DMS153 treated with DMSO at 0.1 percent for 48 hours (cell line): ENCODE results near the gene FAM107B.
"Not testable (repeated sequence)": the region's sequence is repeated elsewhere in the genome, so short reads cannot be mapped to it uniquely, and the experiment has no call there.

ENCODE experiments used
- DNase-seq: peaks from one replicate; lab custom pipeline; 2025; ENCODE audit not compliant: unreplicated experiment; lab: John Stamatoyannopoulos, UW

FAM107B gene

DNA sequence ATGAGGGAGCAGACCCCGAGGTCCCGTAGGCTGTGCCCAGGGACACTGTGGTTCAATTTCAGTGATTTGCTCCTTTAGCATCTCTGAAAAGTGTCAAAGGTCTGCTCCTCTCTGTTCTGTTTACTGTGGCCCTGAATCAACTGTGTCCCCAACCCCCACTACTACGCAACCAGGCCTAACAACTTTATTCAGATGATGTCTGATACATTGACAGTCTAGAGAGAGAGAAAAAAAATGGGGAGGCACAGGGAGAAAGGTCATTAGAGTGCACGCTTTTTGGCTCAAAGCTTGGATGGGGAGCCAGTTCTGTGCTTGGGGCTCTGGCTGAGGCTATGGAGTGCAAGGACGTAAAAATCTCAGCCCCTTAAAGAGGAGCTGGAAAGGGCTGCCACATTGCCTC is 77.9 kb downstream of the FAM107B start:
- no peak for DNase-seq

DNA sequence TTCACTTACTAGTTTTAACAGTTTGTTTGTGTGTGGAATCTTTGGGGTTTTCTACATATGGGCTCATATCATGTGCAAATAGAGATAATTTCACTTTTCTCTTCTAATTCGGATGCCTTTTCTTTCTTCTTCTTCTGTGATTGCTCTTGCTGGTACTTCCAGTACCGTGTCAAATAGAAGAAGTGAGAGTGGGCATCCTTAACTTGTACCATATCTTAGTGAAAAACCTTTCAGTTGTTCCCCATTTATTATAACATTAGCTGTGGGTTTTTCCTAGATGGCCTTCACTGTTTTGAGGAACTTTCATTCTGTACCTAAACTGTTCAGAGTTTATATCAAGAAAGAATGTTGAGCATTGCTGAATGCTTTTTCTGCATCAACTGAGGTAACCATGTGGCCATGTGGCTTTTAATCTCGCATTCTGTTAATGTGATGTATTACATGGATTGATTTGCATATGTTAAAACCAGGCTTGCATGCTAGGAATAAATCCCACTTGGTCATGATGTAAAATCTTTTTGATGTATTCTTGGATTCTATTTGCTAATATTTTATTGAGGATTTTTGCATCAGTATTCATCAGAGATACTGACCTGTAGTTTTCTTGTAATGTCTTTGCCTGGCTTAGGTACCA is 78.7 kb downstream of the FAM107B start:
- no peak for DNase-seq

DNA sequence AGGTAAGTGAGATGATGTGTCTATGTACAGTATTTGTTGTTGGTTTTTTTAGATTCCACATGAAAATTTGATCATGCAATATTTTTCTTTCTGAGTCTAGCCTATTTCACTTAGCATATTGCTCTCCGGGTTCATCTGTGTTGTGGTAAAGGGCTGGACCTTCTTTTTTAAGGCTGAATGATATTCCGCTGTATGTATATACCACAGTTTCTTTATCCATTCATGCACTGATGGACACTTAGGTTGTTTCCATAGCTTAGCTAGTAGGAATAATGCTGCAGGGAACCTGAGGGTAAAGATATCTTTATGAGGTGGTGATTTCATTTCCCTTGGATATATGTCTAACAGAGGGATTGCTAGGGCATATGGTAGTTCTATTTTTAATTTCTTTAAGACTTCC is 80.8 kb downstream of the FAM107B start:
- no peak for DNase-seq

DNA sequence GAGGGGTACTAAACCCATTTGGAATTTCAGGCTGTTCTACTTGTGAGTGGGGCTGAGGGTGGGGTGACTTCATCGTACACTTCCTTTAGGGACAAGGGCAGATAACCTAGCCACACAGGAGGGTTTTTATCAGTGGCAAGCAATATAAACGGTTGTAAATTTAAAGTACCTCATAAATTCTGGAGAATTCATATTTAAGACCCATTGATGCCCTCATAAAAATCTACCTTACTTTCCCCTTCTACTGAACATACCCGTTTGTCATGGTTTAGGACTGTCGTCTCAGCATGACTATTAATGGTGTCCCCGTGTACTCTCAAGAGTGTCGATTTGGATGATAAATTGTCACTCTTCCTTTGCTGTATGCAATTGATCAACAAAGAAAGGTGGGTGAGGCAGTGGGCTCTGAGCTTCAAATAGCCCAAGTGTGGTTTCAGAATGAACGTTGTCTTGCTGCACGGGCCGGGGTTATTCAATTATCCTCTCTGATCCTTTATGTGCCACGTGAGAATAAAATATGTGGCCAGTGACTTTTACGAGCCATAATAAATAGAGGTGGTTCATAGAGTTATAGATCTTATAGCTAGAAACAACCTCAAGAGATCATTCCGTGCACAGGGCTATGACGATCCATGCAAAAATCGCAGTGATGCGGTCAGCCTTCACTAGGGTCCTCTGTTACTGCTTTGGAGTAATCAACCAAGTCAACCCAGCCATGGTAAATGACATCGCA is 82.2 kb downstream of the FAM107B start:
- no peak for DNase-seq

DNA sequence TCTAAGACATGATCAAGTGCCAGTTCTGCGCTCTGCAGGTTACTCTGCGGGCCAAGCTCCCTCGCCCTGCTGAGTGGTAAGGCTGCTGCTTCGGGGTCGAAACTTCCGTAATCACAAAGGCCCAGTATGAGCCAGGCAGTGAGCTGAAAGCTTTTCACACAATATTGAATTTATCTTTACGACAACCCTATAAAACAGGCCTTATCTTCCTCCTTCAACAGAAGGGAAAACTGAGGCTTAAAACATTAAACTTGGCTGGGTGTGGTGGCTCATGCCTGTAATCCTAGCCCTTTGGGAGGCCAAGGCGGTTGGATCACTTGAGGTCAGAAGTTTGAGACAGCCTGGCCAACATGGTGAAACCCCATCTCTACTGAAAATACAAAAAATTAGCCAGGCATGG is 83.3 kb downstream of the FAM107B start:
- DNase-seq: no peak

DNA sequence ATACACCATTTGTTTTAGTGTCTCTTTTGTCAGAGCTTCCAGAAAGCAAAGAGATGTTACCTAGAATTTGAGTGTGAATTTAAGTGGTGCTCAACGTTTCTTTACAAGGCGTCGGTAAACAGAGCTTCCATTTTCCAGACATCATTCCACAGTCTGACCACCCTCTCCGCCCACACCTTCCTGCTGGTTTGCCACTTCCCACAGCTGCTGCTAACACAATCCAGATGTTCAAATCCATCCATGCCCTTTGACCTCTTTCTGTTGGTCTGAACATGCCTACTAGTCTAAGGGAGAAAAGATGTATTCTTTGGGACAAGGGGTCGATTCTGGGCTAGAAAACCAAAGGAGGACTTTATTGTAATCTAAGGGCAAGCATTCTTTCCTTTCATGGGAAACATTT is 86.1 kb downstream of the FAM107B start:
- DNase-seq: no peak

DNA sequence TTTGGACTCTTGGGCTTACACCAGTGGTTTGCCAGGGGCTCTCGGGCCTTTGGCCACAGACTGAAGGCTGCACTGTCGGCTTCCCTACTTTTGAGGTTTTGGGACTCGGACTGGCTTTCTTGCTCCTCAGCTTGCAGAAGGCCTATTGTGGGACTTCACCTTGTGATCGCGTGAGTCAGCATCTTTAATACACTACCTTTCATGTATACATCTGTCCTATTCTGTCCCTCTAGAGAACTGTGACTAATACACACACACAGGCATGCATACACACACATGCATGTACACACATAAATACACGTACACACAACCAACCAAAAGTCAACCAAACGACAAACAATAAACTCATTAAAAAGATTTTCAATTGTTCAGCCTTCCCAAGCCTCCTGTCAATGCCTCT is 86.5 kb downstream of the FAM107B start:
- not testable (repeated sequence) for DNase-seq

DNA sequence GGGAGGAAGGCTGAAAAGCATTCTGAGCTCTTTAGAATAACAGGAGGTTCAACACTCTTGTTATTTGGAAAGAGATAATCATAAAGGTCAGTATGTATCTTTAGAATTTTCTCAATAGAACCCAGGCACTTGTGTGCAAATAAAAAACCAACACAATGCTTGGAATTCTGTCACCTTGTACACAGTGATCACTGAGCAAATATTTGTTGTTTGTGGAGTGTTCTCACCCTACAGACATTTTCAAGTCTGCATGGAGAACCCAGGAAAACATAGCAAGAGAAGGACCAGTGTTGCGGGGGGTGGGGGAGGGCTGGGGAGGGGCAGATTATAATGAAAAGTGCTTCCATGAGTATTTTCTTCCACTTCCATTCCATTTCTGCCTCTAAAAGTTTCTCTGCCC is 87.4 kb downstream of the FAM107B start:
- DNase-seq: peak; percentile 21

DNA sequence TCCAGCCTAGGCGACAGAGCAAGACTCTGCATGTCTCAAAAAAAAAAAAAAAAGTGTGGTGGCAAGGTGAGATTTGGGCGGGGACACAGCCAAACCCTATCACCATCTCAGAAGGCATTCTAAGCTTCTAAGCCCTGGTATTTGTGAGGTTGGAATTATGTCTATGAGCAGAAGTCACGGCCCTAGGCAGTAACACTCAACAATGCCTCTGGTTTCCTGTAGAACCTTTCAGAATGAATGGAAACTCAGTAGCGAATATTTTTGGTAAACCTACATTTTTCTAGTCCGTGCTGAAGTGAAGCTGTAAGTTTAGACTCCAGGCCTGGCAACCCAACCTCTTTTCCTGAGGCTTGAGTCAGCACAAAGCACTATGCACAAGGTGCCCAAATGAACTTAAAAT is 88.3 kb downstream of the FAM107B start:
- no peak for DNase-seq

DNA sequence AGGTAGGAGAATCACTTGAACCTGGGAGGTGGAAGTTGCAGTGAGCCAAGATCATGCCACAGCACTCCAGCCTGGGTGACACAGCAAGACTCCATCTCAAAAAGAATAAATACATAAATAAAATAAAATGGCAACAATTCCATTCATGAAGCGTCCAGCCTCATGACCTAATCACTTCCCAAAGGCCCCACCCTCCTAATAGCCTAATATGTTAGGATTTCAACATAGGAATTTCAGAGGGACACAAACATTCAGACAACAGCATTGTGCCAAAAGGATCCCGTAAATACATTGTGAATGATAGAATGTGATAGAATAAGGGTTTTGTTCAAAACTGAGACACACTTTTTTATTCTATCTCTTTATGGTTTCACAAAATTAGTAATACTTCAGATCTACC is 90.3 kb downstream of the FAM107B start:
- DNase-seq: no peak

DNA sequence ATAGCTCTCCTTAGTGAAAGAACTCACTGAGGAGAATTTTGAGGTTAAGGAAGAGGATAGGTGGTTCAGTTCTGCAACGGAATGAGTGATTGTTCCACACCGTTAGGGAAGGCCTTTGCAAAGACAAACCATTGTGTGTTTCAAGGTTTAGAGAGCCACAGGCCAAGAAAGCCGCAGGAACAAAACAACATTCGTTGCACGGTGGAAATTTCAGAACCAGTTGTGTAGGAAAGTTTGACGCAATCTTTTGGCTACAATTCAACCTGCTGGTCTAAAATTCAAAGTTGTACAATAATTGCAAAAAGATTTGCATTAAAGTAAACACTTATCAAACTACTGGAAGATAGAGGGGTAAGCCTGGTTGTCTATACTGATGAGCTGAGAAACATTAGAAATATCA is 91.4 kb downstream of the FAM107B start:
- no peak for DNase-seq

DNA sequence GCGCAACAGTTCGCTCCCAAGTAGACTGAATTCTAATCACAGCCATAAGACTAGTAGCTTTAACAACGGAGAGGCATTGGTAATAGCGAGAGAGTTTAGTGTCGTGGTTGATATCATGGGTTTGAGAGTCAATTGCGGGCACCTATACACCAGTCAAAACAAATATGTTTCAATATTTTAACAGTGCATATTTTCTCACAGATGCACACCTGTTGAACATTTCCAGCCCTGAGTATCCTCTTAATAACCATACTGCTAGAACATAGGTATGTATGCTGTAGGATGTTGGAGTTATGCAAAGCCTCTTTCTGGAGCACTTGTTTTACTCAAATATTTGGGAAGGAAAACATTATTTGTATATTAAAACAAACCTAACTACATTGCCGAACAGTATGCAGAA is 92.9 kb downstream of the FAM107B start:
- DNase-seq: no peak

DNA sequence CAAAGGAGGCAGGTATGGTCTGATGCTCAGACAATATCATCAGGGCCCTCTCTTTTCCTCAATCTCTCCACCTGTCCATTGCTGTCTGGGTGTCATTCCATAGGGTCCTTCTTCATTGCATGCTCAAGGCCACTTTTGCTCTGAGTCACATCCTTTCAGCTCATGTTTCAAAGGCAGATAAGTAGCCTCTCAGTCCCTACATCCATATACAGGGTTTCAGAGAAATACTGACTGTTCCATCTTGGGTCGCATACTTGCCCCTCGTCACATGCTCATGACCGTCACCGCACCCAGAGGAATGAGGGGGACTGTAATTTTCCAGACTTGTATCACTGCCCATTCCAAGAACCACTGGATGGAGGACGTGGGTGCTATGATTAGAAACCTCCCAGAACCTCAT is 93.4 kb downstream of the FAM107B start:
- DNase-seq: no peak

DNA sequence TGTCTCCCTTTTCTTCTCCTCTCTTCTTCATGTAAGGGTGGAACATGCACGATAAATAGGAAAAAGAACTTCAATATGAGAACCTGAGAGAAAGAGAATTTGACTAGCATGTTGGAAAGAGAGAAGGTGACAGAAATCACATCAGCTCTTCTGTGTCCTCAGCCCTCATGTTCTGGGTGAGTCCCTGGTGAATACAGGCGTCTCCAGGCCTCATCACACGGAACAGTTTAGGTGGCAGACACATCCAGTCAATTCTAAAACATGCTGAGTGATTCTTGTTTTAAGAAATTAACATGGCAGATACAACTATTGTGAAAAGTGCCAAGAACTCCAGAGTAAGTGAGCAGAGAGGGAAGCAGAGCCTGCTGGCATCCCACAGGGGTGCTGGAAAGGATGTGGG is 96.1 kb downstream of the FAM107B start:
- DNase-seq: no peak

DNA sequence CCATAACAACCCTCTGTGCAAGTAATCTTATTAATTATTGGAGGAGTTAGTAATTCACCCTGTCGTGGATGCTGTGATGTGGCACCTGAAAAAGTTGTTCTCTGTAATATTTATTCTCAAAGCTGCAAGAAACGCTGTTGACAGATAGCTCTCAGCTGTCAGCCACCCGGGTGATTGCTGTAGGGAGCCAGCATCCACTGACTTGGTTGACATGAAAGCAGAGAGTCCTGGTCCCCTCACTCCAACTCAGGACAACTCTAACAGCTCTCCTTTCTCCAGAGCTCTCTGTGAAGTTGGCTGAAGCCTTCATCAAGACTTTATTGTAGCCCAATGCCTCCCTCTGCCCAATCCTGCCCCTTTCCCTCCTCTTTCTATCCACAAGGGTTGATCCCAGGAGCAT is 98.0 kb downstream of the FAM107B start:
- no peak for DNase-seq

DNA sequence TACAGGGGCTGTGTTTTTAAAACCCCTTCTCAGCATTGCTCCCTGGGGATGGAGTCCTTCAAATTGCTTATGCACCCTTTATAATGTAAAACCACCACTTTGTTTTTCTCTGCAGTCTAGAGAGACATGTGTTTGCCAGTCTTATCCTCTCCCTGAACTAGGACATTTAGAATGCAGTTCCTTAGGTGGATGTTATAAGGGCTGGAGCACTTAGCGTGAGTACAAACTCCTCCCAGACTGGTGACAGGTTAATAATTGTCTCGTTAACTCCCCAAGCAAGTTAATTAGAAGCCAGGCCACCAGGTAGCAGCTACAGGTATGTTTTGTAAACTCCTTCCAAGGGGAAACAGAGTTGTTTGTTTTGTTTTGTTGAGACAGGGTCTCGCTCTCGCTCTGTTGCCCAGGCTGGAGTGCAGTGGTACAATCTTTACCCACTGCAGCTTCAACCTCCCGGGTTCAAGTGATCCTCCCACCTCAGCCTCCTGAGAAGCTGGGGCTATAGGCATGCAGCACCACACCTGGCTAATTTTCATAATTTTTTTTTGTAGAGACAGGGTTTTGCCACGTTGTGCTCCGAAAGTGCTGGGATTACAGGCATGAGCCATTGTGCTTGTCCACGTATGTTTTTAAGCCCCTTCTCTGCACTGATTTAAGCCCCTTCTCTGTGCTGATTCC is 100.2 kb downstream of the FAM107B start:
- no peak for DNase-seq

DNA sequence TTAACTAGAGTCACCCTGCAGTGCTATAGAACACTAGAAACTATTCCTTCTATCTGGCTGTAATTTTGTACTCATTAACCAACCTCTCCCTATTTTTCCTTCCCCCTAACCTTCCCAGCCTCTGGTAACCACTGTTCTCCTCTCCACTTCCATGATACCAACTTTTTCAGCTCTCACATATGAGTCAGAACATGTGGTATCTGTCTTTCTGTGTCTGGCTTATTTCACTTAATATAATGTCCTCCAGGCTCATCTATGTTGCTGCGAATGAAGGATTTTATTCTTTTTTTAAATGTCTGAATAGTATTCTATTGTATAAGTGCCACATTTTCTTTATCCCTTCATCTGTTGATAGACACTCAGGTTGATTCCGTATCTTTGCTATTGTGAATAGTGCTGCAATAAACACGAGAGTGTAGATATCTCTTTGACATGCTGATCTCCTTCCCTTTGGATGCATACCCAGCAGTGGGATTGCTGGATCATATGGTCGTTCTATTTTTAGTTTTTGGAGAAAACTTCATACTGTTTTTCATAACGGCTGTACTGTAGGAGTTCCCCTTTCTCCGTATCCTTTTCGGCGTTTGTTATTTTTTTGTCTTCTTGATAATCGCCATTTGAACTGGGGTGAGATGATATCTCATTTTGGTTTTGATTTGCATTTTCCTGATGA is 101.4 kb downstream of the FAM107B start:
- DNase-seq: no peak

DNA sequence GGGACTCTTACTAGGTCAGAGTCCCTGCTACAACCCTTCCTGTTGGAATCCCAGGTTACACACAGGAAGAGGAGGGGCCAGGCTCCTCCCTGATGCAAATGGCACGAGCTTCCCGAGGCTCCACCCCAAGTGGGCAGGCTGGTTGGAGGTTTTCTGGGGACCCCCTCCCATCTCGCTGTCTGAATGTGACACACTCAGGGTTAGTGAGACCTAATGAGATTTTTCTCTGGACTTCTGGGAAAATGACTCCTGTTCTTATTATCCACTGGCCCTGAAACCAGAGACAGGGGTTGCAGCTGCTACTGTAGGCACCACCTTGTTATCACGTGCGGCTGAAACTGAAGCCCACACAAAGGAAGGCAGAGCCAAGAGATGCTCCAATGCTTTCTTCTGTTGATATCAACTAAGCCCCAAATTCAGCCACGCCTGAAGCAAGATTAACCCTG is 103.3 kb downstream of the FAM107B start:
- no peak for DNase-seq

DNA sequence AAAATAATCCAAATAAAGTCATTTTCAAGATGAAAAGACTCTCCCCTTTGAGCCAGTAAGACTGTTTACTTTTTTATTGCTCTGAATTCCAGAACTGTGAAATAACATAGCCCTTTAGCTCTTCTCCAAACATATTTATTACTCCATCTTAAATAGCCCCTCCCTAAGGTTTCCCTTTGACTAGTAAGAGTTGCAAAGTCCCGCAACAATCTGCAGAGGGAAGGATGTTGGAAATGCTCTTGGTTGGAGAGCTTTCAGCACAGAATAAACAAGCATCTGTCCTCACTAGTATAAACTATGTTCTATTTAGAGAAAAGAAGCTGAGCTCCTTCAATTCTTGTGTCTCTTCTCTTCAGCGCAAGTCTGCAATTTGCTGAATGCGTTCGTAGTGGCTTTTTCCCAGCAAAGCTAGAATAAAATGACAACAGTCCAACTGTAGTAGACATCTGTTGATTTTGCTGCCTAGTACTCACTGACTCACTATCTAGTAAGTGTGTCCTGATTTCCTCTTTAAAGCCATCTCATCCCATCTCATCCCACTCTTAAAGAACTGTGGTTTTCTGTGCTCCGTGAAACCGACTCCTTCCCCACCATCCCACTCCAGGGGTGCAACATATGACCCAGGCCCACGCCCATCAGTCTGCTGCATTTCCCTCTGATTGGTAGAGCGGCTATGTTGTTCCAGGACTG is 104.0 kb downstream of the FAM107B start:
- DNase-seq: no peak

DNA sequence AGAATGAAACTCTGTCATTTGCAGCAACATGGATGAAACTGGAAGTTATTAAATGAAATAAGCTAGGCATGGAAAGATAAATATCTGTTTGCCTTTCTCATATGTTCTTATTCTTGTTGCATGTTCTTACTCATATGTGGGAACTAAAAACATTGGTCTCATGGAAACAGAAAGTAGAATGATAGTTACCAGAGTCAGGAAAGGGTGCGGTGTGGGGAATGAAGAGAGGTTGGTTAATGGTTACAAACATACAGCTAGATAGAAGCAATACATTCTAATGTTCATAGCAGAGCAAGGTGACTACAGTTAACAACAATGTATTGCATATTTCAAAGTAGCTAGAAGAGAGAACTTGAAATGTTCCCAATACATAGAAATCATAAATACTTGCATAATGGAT is 105.1 kb downstream of the FAM107B start:
- DNase-seq: no peak

DNA sequence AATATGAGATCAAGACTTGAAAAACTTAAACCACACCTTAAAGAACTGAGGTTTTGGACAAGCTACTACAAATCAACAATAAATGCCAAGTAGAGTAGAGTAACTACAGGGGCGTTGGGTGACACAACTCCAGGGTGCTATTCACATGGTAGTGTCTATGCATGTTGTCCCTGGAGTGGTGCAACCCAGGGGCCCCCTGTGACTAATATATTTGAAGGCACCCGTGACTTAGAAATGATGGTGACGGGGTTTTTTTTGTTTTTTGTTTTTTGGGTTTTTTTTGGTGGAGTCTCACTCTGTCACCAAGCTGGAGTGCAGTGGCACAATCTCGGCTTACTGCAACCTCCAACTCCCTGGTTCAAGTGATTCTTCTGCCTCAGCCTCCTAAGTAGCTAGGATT is 106.9 kb downstream of the FAM107B start:
- no peak for DNase-seq
